Body of pancreas (tissue), 4 donors: Measurements from ENCODE around the gene WFDC5. TPM values are rescaled to one million over a fixed set of nuclear protein-coding genes. Genes with fewer than 3 reads are reported as not detected.
"Not testable (repeated sequence)": the region's sequence is repeated elsewhere in the genome, so short reads cannot be mapped to it uniquely, and the experiment has no call there.

Experiments used
- ATAC-seq: fragments of 150-250 bp; one replicate; pipeline ENCODE4 v1.9.1; 2016
- DNase-seq, 4 donors: peaks; one replicate each; pipeline ENCODE4 v3.0.0-alpha.2; 2019
- H3K27ac ChIP-seq, 4 donors: fragments of 200-600 bp; sonication (generic); 1 replicate in 3 of 4; 2 replicates in 1 of 4; pipeline versions ENCODE4 v1.5.1 to v1.6.1; 2016 to 2019; ENCODE audit warnings: mild to moderate bottlenecking in 1 of 4, mixed read lengths in 1 of 4, moderate library complexity in 1 of 4
- H3K27me3 ChIP-seq, 2 donors: fragments of 200-600 bp; sonication (generic); one replicate each; pipeline ENCODE4 v1.6.0; 2016; ENCODE audit warnings: mild to moderate bottlenecking in 1 of 2
- H3K36me3 ChIP-seq, 2 donors: fragments of 200-600 bp; sonication (generic); replicated peaks in 1 of 2; 2 replicates each; pipeline ENCODE4 v1.5.1; 2016; ENCODE audit warnings: low read depth in 2 of 2; ENCODE audit not compliant: insufficient read depth in 1 of 2
- H3K4me1 ChIP-seq: fragments of 200-600 bp; sonication (generic); one replicate; pipeline ENCODE4 v1.6.0; 2016
- H3K4me3 ChIP-seq, 2 donors: fragments of 200-600 bp; sonication (generic); 1 replicate in 1 of 2; 2 replicates in 1 of 2; pipeline ENCODE4 v1.5.1; 2016 to 2019
- H3K9me3 ChIP-seq, 3 donors: fragments of 200-600 bp; sonication (generic); 1 replicate in 2 of 3; 2 replicates in 1 of 3; pipeline ENCODE4 v1.5.1; 2016
- POLR2A ChIP-seq, 3 donors: fragments of 450-650 bp; IDR thresholded peaks; one replicate each; pipeline ENCODE4 v1.6.1; 2016; ENCODE audit warnings: antibody characterized with exemption in 3 of 3, mild to moderate bottlenecking in 2 of 3
- WGBS, 2 donors: methylation state at CpG; one replicate each; pipeline ENCODE4 v1.1.5; 2017; 5-methylcytosine and 5-hydroxymethylcytosine counted together
- intact Hi-C: fragments of 100-400 bp; cut with DNase I; formaldehyde crosslinking; loops from one replicate; pipeline ENCODE4 v1.15.1; 2023
- total RNA-seq, 2 donors: library from RNA; depleted of rRNA; stranded (reverse); fragments of >200 nt; gene quantifications; one replicate each; pipeline ENCODE4 v1.1.0, GENCODE V29; 2016
- TF ChIP-seq, protein P1 (sequence below), 7 experiments: fragments of 450-650 bp in 4 of 7; fragments of 200-600 bp in 3 of 7; sonication (generic) in 3 of 7; IDR thresholded peaks; one replicate each; pipeline ENCODE4 v1.5.1; 2016 to 2019; ENCODE audit warnings: antibody characterized with exemption in 7 of 7

WFDC5 gene, protein sequence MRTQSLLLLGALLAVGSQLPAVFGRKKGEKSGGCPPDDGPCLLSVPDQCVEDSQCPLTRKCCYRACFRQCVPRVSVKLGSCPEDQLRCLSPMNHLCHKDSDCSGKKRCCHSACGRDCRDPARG
- not detected for total RNA-seq

DNA sequence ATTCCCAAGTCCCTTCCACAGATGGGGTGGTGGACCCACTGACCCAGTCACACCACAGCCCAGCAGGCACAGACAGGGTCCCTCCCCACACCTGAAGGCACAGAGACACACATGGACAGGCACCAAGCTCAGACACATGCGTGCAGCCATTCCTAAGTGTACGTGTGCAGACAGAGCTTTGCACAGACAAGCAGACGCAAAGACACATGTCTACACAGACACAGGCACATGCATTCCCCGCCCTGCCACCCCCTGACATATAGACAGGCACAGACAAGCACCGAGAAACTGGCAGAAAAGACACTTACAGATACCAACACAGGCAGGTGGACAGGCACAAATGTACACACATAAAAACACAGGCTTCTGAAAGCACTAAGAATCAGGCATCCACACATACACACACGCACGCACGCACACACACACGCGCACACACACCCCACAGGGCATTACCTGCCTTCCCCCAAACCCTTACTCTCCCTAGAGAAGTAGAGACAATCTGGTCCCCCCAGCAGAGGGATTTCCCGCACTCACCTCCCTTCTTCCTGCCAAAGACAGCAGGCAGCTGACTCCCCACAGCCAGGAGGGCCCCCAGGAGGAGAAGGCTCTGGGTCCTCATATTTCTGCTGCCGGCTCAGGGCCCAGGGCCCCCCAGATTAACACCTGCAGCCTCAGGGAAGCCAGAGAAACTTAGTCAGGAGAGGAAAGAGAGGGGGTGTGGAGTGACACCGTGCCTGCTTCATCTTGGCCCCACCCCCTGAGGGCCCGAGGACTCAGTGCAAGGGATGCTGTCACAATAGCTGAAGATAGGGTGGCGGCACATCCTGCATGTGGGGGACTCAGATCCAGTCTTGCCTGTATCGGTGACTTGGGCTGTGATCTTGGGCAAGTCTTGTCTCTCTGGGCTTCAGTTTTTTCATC lies at the start of gene WFDC5:
TSS of gene WFDC5 (minus strand) at position 710 of the 921 bp plus-strand sequence. CDS start at position 619, 91 bp downstream.
- no peak for ATAC-seq
- Histone ChIP-seq H3K27ac (no peak within 1 kb of the TSS), H3K9me3 (no peaks in the 10 kb centered on the region), H3K4me3 (no peak within 1 kb of the TSS), H3K27me3 (no peaks in the 10 kb centered on the region), H3K4me1 (no peaks in the 10 kb centered on the region), H3K36me3 (no peaks in the 10 kb centered on the region)
- 53 to 54% methylated on average over 16 of the region's 16 CpGs for WGBS, 2 donors
- intact Hi-C loops, result no loop called here
- no peak for DNase-seq
- no peak for TF ChIP-seq POLR2A (IDR thresholded peaks at IDR 0.05)
- TF ChIP-seq, protein P1, sequence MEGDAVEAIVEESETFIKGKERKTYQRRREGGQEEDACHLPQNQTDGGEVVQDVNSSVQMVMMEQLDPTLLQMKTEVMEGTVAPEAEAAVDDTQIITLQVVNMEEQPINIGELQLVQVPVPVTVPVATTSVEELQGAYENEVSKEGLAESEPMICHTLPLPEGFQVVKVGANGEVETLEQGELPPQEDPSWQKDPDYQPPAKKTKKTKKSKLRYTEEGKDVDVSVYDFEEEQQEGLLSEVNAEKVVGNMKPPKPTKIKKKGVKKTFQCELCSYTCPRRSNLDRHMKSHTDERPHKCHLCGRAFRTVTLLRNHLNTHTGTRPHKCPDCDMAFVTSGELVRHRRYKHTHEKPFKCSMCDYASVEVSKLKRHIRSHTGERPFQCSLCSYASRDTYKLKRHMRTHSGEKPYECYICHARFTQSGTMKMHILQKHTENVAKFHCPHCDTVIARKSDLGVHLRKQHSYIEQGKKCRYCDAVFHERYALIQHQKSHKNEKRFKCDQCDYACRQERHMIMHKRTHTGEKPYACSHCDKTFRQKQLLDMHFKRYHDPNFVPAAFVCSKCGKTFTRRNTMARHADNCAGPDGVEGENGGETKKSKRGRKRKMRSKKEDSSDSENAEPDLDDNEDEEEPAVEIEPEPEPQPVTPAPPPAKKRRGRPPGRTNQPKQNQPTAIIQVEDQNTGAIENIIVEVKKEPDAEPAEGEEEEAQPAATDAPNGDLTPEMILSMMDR (IDR thresholded peaks at IDR 0.05), result no peak

DNA sequence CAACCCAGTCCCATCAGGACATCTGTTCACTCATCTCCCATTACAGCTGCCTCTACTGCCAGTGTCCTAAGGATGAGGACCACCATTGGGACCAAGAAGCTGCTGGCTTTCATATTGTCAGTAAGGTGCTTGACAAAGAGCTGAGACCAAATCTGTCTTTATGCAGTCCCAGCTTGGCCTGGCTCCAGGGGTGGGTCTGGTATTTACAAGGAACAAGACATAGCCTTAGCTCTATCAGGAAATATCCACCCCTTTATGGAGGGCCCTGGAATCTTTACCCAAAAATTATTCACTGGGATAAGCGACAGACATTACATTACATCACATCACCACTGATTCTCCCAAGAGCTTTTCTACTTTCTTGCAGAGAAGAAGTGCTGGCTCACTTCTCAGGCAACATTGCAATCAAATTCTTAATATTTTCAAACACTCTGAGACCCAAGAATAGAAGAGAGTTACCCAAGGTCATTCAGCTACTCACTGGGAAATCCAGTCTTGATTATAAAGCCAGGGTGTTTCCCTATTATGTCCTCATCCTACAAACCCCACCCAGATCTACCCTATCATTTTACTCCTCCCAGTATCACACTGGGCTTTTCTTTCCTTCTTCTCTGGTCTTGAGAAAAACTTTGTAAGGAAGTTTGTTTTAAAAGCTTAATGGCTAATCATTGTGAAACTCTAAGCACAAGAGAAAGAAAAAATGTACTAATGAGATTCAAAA lies 48.3 kb upstream of the WFDC5 start:
- DNase-seq, result no peak
- 69 to 79% methylated on average over 1 of the region's 1 CpG for WGBS, 2 donors
- H3K27me3 ChIP-seq, result no peaks in the 10 kb centered on the region
- H3K4me1 ChIP-seq, result no peaks in the 10 kb centered on the region
- no peaks in the 10 kb centered on the region for H3K9me3 ChIP-seq
- ATAC-seq, result no peak
- no peak overlapping the region for H3K4me3 ChIP-seq
- H3K27ac ChIP-seq, result no peak overlapping the region
- intact Hi-C loops, result no loop called here
- H3K36me3 ChIP-seq, result no peaks in the 10 kb centered on the region
- TF ChIP-seq, protein P1 (IDR thresholded peaks at IDR 0.05), result no peak
- TF ChIP-seq POLR2A (IDR thresholded peaks at IDR 0.05), result no peak

DNA sequence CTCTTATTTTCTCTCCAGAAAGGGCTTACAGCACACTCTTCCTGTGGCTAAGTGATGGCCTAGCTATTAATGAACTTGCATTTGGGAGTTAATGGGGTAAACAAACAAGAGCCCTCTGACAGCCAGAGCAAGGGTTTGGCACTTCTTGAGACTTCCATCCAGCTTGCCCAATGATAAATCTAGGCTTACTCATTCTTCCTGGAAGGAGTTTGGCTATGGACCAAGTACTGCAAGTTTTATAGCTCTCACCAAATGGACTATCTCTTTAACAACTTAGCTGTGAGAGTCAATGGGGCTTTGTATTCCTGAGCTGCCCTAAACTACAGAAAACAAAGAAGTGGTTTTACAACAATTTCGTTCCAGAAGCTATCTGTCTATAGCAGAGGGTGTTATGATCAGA lies 43.0 kb upstream of the WFDC5 start:
- ATAC-seq, result peak; percentile 53
- DNase-seq, result peak in 1 of 4 donors; percentile 23
- intact Hi-C loops, result no loop called here
- Histone ChIP-seq H3K9me3 (no peaks in the 10 kb centered on the region), H3K4me1 (no peaks in the 10 kb centered on the region), H3K4me3 (no peak overlapping the region), H3K27me3 (no peaks in the 10 kb centered on the region), H3K36me3 (no peaks in the 10 kb centered on the region), H3K27ac (peak overlapping the region in 1 of 4 donors; percentile 25)
- WGBS, 2 donors, result 14 to 29% methylated on average over 1 of the region's 1 CpG
- TF ChIP-seq, protein P1 (IDR thresholded peaks at IDR 0.05), result no peak
- TF ChIP-seq POLR2A (IDR thresholded peaks at IDR 0.05), result no peak

DNA sequence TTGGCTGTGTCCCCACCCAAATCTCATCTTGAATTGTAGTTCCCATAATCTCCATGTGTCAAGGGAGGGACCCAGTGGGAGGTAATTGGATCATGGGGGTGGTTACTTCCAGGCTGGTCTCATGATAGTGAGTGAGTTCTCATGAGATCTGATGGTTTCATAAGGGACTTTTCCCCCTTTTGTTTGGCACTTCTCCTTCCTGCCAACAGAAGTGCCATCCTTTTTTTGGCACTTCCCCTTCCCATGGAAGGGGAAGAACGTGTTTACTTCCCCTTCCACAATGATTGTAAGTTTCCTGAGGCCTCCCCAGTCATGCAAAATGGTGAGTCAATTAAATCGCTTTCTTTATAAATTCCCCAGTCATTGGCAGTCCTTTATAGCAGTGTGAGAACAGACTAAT lies 41.7 kb upstream of the WFDC5 start:
- intact Hi-C loops, result no loop called here
- Histone ChIP-seq H3K36me3 (no peaks in the 10 kb centered on the region), H3K9me3 (no peaks in the 10 kb centered on the region), H3K4me3 (no peak overlapping the region), H3K27me3 (no peaks in the 10 kb centered on the region), H3K4me1 (no peaks in the 10 kb centered on the region), H3K27ac (no peak overlapping the region)
- DNase-seq (no peak), ATAC-seq (no peak)
- WGBS, 2 donors, result 36 to 55% methylated on average over 2 of the region's 2 CpGs
- TF ChIP-seq, protein P1 (IDR thresholded peaks at IDR 0.05), result no peak
- no peak for TF ChIP-seq POLR2A (IDR thresholded peaks at IDR 0.05)

DNA sequence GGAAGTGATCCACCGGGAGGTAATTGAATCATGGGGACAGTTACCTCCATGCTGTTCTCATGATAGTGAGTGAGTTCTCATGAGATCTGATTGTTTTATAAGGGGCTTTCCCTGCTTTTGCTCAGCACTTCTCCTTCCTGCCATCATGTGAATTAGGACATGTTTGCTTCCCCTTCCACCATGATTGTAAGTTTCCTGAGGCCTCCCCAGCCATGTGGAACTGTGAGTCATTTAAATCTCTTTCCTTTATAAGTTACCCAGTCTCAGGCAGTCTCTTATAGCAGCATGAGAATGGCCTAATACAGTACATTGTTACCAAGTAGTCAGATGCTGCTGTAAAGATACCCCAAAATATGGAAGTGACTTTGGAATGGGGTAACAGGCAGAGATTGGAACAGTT lies 39.8 kb upstream of the WFDC5 start:
- DNase-seq, H3K27me3 ChIP-seq, H3K9me3 ChIP-seq, H3K4me3 ChIP-seq, H3K4me1 ChIP-seq, ATAC-seq, H3K27ac ChIP-seq, H3K36me3 ChIP-seq, intact Hi-C loops: not testable (repeated sequence)
- 82 to 86% methylated on average over 1 of the region's 1 CpG for WGBS, 2 donors
